Measurements from ENCODE around the gene SIGLEC12. TPM values are rescaled to one million over a fixed set of nuclear protein-coding genes. Genes with fewer than 3 reads are reported as not detected.

SIGLEC12 gene
- total and polyA plus RNA-seq, 9 of the 15 experiments (the other 6 are each of a cell fraction or from before 2014, with no cell fraction given): 0.08 to 1.3 (median 0.54) TPM

GRCh38 chr19:51514866-51515481 is 13.4 kb upstream of the SIGLEC12 start (continued):
- TF ChIP-seq ARID2 (IDR thresholded peaks at IDR 0.05): no peak
- peak; percentile 59 for TF ChIP-seq CXXC5 (CRISPR knock-in tag; IDR thresholded peaks at IDR 0.05)
- TF ChIP-seq SMC3 (conservative IDR thresholded peaks at IDR 0.05; ENCODE audit: insufficient read depth, low read depth, low read length): peak; percentile 54
- TF ChIP-seq NFXL1 (CRISPR knock-in tag; IDR thresholded peaks at IDR 0.05): no peak
- 0 out of 2 replicates have a peak, but pooled peaks have one; percentile 2 for TF ChIP-seq STAT5A (IDR thresholded peaks at IDR 0.05; ENCODE audit: borderline replicate concordance, low read length)
- no peak for TF ChIP-seq ZBTB7A (IDR thresholded peaks at IDR 0.05; ENCODE audit: borderline replicate concordance, control insufficient read depth, low read depth, low read length)
- no peak for TF ChIP-seq ATF7 (IDR thresholded peaks at IDR 0.05)
- no peak for TF ChIP-seq MCM2 (IDR thresholded peaks at IDR 0.05; ENCODE audit: low read depth)
- TF ChIP-seq ZMIZ1 (IDR thresholded peaks at IDR 0.05; ENCODE audit: low read depth in 2 of 2, low read length in 2 of 2): no peak
- TF ChIP-seq THAP7 (CRISPR knock-in tag; IDR thresholded peaks at IDR 0.05): no peak
- TF ChIP-seq TCFL5 (CRISPR knock-in tag; conservative IDR thresholded peaks at IDR 0.05): no peak
- TF ChIP-seq RAD21 (CRISPR knock-in tag; conservative IDR thresholded peaks at IDR 0.05 in 1 of 2, IDR thresholded peaks at IDR 0.05 in 1 of 2): peak; percentile 60 to 78
- peak; percentile 43; the same call in 1 of the 2 replicates for TF ChIP-seq EP300 (IDR thresholded peaks at IDR 0.05; ENCODE audit: low read length)
- no peak for TF ChIP-seq BRF1 (IDR thresholded peaks at IDR 0.05; ENCODE audit: borderline replicate concordance, extremely low read depth, insufficient read length)
- TF ChIP-seq HBP1 (CRISPR knock-in tag; IDR thresholded peaks at IDR 0.05): no peak
- no peak for TF ChIP-seq ARID3B (CRISPR knock-in tag; IDR thresholded peaks at IDR 0.05; ENCODE audit: borderline replicate concordance)
- TF ChIP-seq SMAD4 (CRISPR knock-in tag; conservative IDR thresholded peaks at IDR 0.05): peak; percentile 52; the same call in 1 of the 2 replicates
- TF ChIP-seq NFE2 (IDR thresholded peaks at IDR 0.05; ENCODE audit: low read depth): no peak
- TF ChIP-seq KAT2B (IDR thresholded peaks at IDR 0.05; ENCODE audit: low read depth, low read length): no peak
- TF ChIP-seq CBX3 (IDR thresholded peaks at IDR 0.05; ENCODE audit: borderline replicate concordance in 1 of 2, low read length in 2 of 2): peak in 1 of 2 experiments; percentile 61; a peak in 1 of 3 replicates
- TF ChIP-seq NR2F6 (CRISPR knock-in tag; IDR thresholded peaks at IDR 0.05): no peak
- TF ChIP-seq TEAD2 (tag; IDR thresholded peaks at IDR 0.05): no peak

All from K562 (cell line).